Hippocampal formation (tissue), 2 donors: Measurements from ENCODE around the gene ZNF835.
A peak's percentile ranks its signal among the peaks of the same experiment; 100 is the strongest.
"Not testable (repeated sequence)": the region's sequence is repeated elsewhere in the genome, so short reads cannot be mapped to it uniquely, and the experiment has no call there.

Experiments used
- DNase-seq, 2 donors: peaks; one replicate each; lab custom pipeline; 2025; lab: John Stamatoyannopoulos, UW

The ZNF835 gene

GRCh38 chr19:56671613-56671994 is at the start of gene ZNF835:
TSS of gene ZNF835 (minus strand) at chr19:56671757. CDS start at chr19:56665198, 6,559 bp downstream.
- DNase-seq: peak; percentile 93 to 96

GRCh38 chr19:56720281-56720680 is 48.7 kb upstream of the ZNF835 start:
- DNase-seq: peak; percentile 34 to 80

- no peak for DNase-seq
Observed at GRCh38 chr19:56718231-56718630, 46.7 kb upstream of the ZNF835 start.

GRCh38 chr19:56712611-56713276 is 41.2 kb upstream of the ZNF835 start:
- DNase-seq: peak; percentile 35 to 52

- DNase-seq: peak in 1 of 2 donors; percentile 82
Observed at GRCh38 chr19:56710437-56710836, 38.9 kb upstream of the ZNF835 start.

- peak; percentile 76 to 90 for DNase-seq
Observed at GRCh38 chr19:56707821-56708220, 36.3 kb upstream of the ZNF835 start.

- no peak for DNase-seq
Observed at GRCh38 chr19:56705939-56706338, 34.4 kb upstream of the ZNF835 start.

GRCh38 chr19:56701895-56702294 is 30.3 kb upstream of the ZNF835 start:
- DNase-seq: no peak

- DNase-seq: no peak
Observed at GRCh38 chr19:56699552-56699951, 28.0 kb upstream of the ZNF835 start.

GRCh38 chr19:56692206-56692895 is 20.8 kb upstream of the ZNF835 start:
- peak; percentile 28 to 78 for DNase-seq

- no peak for DNase-seq
Observed at GRCh38 chr19:56690670-56691069, 19.1 kb upstream of the ZNF835 start.

GRCh38 chr19:56689198-56689597 is 17.6 kb upstream of the ZNF835 start:
- DNase-seq: peak in 1 of 2 donors; percentile 12

GRCh38 chr19:56687031-56687430 is 15.5 kb upstream of the ZNF835 start:
- no peak for DNase-seq

- no peak for DNase-seq
Observed at GRCh38 chr19:56683116-56683515, 11.6 kb upstream of the ZNF835 start.

GRCh38 chr19:56681702-56682101 is 10.1 kb upstream of the ZNF835 start:
- no peak for DNase-seq

- peak in 1 of 2 donors; percentile 29 for DNase-seq
Observed at GRCh38 chr19:56678205-56678604, 6.6 kb upstream of the ZNF835 start.

GRCh38 chr19:56672610-56673009 is 1.1 kb upstream of the ZNF835 start:
- not testable (repeated sequence) for DNase-seq

- no peak for DNase-seq
Observed at GRCh38 chr19:56670961-56671612, 470 bp downstream of the ZNF835 start.

- no peak for DNase-seq
Observed at GRCh38 chr19:56670401-56670960, 1.1 kb downstream of the ZNF835 start.

- no peak for DNase-seq
Observed at GRCh38 chr19:56668676-56669075, 2.9 kb downstream of the ZNF835 start.

GRCh38 chr19:56667311-56667870 is 4.2 kb downstream of the ZNF835 start:
- no peak for DNase-seq

- no peak for DNase-seq
Observed at GRCh38 chr19:56664511-56664910, 7.0 kb downstream of the ZNF835 start.
